GM18505 (cell line): Measurements from ENCODE around the gene SPATA46.

ENCODE experiments used
- ATAC-seq: cut with Tn5 transposase; IDR thresholded peaks from one replicate; pipeline ENCODE4 v1.9.1; 2021; ENCODE audit not compliant: unreplicated experiment
- POLR2A ChIP-seq: IDR thresholded peaks from 4 replicates; pipeline ENCODE4 v1.6.1; 2011; ENCODE audit warnings: borderline replicate concordance; ENCODE audit not compliant: insufficient read depth, insufficient read length; ENCODE audit errors: extremely low read depth

SPATA46 gene

GRCh38 chr1:162351246-162351842, 25.3 kb downstream of the SPATA46 start:
- no peak for TF ChIP-seq POLR2A
- no peak for ATAC-seq

DNA sequence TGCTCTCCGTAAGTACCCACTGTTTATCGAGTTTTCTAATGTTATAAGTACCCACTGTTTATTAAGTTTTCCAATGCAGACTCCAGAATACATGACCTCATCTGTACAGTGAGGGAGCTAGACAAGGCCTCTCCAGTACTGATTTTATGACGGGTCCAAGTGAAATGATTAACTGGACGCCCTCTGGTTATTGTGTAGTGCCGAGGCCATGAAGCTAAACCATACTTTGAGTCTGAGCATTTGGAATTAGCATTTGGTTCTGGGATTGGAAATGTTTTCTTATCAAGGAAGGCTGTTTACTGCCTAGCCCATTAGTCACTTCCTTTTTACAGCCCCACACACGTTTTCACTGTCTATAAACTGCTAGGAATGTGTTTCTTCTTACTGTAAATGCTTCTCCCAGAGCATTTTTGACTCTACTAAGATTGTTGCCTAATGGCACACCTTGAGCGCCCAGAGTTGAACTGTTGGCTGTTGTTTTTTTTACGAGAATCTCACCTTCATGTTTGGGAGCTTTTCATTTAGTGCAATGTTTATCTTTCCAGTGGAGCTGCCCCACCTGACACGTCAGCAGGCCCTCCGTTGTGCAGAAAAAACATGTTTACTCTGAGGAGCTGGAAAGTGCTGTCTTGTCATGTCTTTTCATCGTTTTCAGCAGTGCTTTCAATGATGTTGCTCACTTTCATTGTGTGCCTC, 26.9 kb downstream of the SPATA46 start:
- TF ChIP-seq POLR2A, result no peak
- no peak for ATAC-seq

DNA sequence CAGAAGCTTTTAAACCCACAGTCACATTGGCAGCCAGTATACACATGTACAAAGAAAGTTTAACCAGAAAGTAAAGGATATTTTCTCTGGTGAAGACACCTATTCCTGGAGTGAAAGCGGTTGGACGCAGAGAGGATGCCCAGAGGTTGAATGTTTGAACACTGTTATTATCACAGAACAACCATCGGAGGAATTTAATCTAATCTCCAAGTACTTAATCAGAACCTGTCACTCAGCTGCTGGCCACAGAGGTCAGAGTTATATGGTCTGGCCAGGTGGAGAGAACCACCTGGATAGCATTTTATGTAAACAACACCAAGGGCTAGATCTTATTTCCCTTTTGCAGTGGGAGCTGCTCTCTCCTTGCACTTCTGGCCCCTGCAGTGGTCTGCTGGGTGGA, 29.4 kb downstream of the SPATA46 start:
- no peak for ATAC-seq
- TF ChIP-seq POLR2A, result no peak

DNA sequence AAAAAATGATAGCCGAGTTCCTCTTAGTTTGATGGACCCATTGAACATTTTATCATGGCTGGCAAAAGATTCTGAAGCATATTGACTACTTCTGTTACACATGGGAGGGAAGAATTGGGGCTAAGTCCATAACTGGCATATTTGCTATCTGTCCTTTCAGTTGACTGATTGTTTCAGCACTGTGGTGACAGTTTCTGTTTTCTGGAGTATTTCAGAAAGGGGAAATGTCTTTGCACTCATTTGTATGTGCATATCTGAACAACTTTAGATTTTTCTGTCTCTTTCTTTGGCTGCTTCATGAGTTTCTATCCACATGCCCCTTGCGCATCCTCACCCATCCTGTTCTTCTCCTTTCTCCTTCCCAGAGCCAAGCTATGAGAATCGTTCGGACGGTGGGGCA, 33.2 kb downstream of the SPATA46 start:
- ATAC-seq, result no peak
- TF ChIP-seq POLR2A, result no peak

GRCh38 chr1:162342452-162342983, 34.1 kb downstream of the SPATA46 start:
- no peak for TF ChIP-seq POLR2A
- no peak for ATAC-seq

GRCh38 chr1:162336621-162337285, 39.9 kb downstream of the SPATA46 start:
- no peak for TF ChIP-seq POLR2A
- no peak for ATAC-seq

DNA sequence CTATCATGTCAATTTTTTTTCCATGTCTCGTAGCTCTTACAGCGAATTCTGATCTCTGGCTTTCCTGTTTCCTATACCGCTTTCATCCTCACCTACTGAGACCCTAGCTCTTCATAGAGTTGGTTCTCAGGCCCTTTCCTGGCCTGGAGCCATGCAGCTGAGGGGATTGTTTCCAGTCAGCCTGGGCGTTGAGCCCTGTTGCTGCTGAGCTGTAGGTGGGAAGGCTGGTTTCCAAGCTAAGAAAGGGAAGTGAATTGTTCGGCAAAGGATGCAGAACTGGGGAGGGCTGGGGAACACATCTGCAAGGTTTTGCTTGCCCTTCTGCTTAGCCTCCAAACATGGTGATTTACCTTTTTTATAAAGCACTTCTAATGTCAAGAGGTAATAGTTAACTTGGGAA, 41.5 kb downstream of the SPATA46 start:
- TF ChIP-seq POLR2A, result no peak
- ATAC-seq, result no peak

- no peak for ATAC-seq
- TF ChIP-seq POLR2A, result no peak
Measured at GRCh38 chr1:162333991-162334390, 42.7 kb downstream of the SPATA46 start.

- no peak for TF ChIP-seq POLR2A
- no peak for ATAC-seq
Measured at GRCh38 chr1:162329826-162330225, 46.8 kb downstream of the SPATA46 start.

GRCh38 chr1:162328512-162328911, 48.1 kb downstream of the SPATA46 start:
- no peak for TF ChIP-seq POLR2A
- no peak for ATAC-seq

DNA sequence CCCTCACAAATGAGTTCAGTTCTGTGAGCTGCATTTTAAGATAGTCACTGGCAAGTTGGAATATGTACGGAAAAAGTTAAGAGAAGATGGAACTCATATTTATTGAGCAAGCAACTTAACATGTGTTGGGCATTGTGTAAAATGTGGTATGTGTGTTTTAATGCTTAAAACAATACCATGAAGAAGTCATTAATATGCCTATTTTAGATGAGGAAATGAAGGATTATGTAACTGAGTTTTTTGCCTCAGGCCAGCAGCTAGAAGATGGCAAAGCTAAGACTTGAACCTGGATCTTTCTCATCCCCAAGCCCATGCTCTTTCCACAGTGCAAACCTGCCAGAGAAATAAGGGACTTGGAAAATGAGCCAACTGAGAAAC, 48.9 kb downstream of the SPATA46 start:
- ATAC-seq, result no peak
- no peak for TF ChIP-seq POLR2A

GRCh38 chr1:162327144-162327787, 49.4 kb downstream of the SPATA46 start:
- no peak for TF ChIP-seq POLR2A

DNA sequence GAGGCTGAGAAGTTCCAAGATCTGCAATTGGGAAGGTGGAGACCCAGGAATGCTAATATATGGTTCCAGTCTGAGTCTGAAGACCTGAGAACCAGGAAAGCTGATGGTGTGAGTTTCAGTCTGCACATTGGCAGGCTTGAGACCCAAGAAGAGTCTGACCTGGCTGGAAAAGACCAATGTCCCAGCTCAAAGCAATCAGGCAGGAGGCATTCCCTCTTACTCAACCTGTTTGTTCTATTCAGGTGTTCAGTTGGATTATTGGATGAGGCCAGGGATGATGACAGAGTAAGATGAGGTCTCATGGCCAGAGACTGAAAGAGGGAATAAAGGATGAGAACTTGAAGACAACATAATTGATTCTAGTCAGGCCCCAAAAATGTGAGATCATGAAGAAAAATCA, 50.1 kb downstream of the SPATA46 start:
- ATAC-seq, result no peak
- TF ChIP-seq POLR2A, result no peak

More at GRCh38 chr1:162327144-162327787, 49.4 kb downstream of the SPATA46 start:
- ATAC-seq, result no peak
